Mucosa of descending colon (tissue), 3 donors: ENCODE results near the gene EWSR1. TPM values are rescaled to one million over a fixed set of nuclear protein-coding genes. Genes with fewer than 3 reads are reported as not detected.

ENCODE experiments used
- ATAC-seq: fragments of 200-7000 bp; cut with Tn5 transposase; one replicate; pipeline ENCODE4 v1.9.1; 2020; ENCODE audit warnings: mild to moderate bottlenecking, moderate library complexity
- DNase-seq, 3 donors: peaks; one replicate each; pipeline ENCODE4 v3.0.0-alpha.2; 2020
- H3K36me3 ChIP-seq: fragments of 200-600 bp; one replicate; pipeline ENCODE4 v1.8.0; 2021; ENCODE audit warnings: low read depth, mild to moderate bottlenecking
- H3K4me1 ChIP-seq: fragments of 200-600 bp; one replicate; pipeline ENCODE4 v1.8.0; 2021; ENCODE audit warnings: low read depth, mild to moderate bottlenecking
- H3K4me3 ChIP-seq: fragments of 200-600 bp; one replicate; pipeline ENCODE4 v1.8.0; 2021; ENCODE audit warnings: mild to moderate bottlenecking
- H3K9me3 ChIP-seq: fragments of 200-600 bp; one replicate; pipeline ENCODE4 v1.8.0; 2021; ENCODE audit warnings: mild to moderate bottlenecking
- intact Hi-C, 2 donors: fragments of 100-400 bp; cut with DNase I in 1 of 2; cut with micrococcal nuclease in 1 of 2; formaldehyde crosslinking; loops; one replicate each; pipeline versions ENCODE4 v1.11.0 to v1.11.1; 2022; cut with DNase I, micrococcal nuclease
- total RNA-seq, 3 donors: library from RNA; stranded (reverse); fragmentation: NEBNext Ultra II Directional in 2 of 3; extraction: Animal tissue kit (Norgen Biotek cat#: 25700) in 2 of 3; gene quantifications; one replicate each; pipeline versions ENCODE4 v1.2.1 to v1.2.4, GENCODE V29; 2021 to 2023
- TF ChIP-seq, protein P1 (sequence below): fragments of 200-600 bp; IDR thresholded peaks from one replicate; pipeline ENCODE4 v1.8.0; 2022; ENCODE audit warnings: antibody characterized with exemption, mild to moderate bottlenecking
- donor health status: DM: no; HTN: no; CAD: no; lungs with moderate emphysema.
- donor health status: DM: no; HTN: no; CAD: no.
- donor health status: DM: no; HTN: yes; CAD: no.

The EWSR1 gene
- total RNA-seq, 3 donors from 2014 or later, result 176 to 227 (median 179) TPM

DNA sequence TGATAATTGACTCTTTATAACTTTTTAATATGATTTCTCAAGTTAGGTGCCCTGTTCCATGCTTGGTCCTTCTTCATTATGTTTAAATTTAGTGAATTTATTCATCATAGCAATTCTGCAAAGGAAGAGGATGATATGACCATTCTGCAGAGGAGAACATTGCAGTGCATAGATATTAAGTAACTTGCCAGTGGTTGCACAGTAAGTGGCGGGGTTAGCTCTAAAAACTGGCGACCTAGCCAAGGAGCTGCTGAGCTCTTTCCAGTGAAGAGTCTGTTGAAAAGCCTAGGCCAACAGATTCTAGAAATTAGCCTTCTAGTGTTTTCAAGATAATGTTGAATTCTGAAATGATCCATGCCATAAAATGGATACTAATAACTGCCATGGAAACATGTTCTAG is 4.6 kb downstream of the EWSR1 start:
- ATAC-seq (no peak), DNase-seq (no peak)
- Histone ChIP-seq H3K36me3 (no peaks in the 10 kb centered on the region), H3K9me3 (no peaks in the 10 kb centered on the region), H3K4me1 (peaks cover 43% of the 10 kb centered on the region), H3K4me3 (no peak overlapping the region)
- intact Hi-C loops, result no loop called here
- TF ChIP-seq, protein P1, sequence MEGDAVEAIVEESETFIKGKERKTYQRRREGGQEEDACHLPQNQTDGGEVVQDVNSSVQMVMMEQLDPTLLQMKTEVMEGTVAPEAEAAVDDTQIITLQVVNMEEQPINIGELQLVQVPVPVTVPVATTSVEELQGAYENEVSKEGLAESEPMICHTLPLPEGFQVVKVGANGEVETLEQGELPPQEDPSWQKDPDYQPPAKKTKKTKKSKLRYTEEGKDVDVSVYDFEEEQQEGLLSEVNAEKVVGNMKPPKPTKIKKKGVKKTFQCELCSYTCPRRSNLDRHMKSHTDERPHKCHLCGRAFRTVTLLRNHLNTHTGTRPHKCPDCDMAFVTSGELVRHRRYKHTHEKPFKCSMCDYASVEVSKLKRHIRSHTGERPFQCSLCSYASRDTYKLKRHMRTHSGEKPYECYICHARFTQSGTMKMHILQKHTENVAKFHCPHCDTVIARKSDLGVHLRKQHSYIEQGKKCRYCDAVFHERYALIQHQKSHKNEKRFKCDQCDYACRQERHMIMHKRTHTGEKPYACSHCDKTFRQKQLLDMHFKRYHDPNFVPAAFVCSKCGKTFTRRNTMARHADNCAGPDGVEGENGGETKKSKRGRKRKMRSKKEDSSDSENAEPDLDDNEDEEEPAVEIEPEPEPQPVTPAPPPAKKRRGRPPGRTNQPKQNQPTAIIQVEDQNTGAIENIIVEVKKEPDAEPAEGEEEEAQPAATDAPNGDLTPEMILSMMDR, result no peak

DNA sequence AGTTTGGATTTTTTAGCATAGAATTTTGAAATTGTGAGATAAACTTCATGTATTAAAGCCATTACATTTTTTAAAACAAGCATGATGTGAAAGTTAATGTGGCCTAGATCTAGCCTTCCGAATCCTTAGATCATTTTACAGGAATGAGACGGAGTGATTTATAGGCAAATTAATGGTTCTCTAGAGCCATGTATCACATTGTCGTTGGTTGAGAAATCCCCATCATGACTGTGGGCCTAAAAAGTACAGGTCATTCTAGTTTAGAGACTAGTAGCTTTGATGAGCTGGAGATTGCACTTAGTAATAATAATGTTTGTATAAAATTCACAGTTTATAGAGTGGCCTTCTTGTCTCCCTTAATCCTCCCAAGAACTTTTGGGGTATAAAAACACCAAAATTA is 7.1 kb downstream of the EWSR1 start:
- intact Hi-C loops, result no loop called here
- TF ChIP-seq, protein P1, result no peak
- ATAC-seq, result no peak
- Histone ChIP-seq H3K9me3 (no peaks in the 10 kb centered on the region), H3K4me3 (no peak overlapping the region), H3K36me3 (no peaks in the 10 kb centered on the region), H3K4me1 (peaks cover 43% of the 10 kb centered on the region)
- DNase-seq, result no peak

DNA sequence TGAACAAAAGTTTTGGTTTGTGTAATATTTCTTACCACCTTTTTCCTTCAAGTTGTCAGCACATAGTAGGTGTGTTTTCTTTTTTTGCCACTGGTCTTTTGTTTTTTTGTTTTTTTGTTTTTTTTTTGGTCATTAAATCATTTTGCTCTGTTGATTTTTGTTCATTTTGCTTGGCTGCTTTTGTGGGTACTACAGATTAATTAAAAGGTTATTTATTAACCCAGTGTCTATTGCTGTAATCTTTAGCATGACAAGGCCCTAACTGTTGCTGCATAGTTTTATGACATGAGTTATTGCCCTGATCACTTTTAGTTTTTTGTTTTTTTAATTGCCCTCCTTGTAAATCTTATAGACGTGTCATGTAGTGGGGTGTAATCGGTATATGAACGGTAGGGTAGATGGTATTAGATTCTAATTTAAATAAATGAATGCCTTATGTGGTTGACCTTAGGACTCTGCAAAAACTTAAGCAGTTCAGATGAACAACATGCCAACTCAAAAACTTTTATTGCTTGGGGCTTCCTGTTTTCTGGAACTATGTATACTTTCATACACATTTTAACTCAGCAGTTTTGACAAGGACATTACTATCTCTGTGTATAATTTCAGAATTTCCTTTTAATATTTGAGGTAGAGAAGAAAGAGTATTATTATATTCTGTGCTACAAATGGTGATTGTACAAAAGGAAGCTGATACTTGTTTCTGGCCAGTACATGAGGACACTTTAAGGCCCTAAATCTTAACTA is 7.9 kb downstream of the EWSR1 start:
- TF ChIP-seq, protein P1, result no peak
- Histone ChIP-seq H3K4me3 (no peak overlapping the region), H3K9me3 (no peaks in the 10 kb centered on the region), H3K36me3 (no peaks in the 10 kb centered on the region), H3K4me1 (peaks cover 41% of the 10 kb centered on the region)
- DNase-seq (no peak), ATAC-seq (peak; percentile 88)
- intact Hi-C loops, result no loop called here

DNA sequence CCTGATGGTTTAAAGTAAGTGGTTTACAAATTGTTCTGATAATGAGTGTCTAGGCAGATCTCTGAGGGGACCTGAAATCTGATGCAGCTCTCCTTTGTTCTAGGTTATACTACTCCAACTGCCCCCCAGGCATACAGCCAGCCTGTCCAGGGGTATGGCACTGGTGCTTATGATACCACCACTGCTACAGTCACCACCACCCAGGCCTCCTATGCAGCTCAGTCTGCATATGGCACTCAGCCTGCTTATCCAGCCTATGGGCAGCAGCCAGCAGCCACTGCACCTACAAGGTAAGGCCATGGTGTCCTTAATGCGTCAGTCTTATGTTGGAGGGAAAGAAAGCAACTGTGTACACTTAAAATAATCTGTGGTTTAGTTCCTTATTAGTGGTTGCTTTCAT is 9.9 kb downstream of the EWSR1 start:
- no peak for ATAC-seq
- no peaks in the 10 kb centered on the region for H3K36me3 ChIP-seq
- TF ChIP-seq, protein P1, result no peak
- H3K4me1 ChIP-seq, result peaks cover 24% of the 10 kb centered on the region
- H3K4me3 ChIP-seq, result no peak overlapping the region
- intact Hi-C loops, result no loop called here
- DNase-seq, result no peak
- H3K9me3 ChIP-seq, result no peaks in the 10 kb centered on the region

DNA sequence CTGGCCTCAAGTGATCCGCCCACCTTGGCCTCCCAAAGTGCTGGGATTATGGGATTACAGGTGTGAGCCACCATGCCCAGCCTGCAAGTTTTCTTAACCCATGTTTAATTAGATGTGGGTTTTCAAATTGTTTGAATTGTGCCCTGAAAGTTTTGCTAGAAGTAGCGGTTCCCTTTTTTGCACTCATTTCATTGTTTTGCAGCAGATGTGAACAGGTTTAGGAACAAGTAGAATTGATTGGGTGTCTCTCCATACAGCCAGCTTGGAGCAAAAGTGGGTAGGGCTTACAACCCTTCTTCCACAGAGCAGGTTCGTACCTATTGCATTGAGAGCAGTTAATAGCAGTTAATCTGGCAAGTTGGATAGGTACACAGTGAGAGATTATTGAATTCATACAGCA is 16.1 kb downstream of the EWSR1 start:
- TF ChIP-seq, protein P1, result no peak
- H3K4me3 ChIP-seq, result no peak overlapping the region
- H3K9me3 ChIP-seq, result no peaks in the 10 kb centered on the region
- intact Hi-C loops, result no loop called here
- no peaks in the 10 kb centered on the region for H3K4me1 ChIP-seq
- DNase-seq, result no peak
- H3K36me3 ChIP-seq, result peaks cover 20% of the 10 kb centered on the region
- no peak for ATAC-seq

DNA sequence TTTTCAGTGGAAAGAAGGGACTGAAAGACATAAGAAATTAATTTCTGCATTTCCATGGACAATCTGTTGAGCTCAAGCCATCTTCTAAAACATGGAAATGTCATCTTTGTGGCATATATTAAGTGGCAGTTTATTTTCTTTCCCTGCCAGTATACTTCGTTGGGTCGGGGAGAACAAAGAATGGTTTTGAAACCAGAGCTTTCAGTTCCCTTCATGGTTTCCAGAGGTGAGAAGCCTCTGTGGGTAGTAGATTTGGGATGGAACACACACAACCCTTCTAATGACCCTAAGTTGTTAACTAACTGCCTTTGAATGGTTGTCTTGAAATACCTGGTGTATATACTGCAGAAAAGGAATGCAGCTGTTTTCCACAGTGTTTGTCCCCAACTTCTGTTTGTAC is 20.8 kb downstream of the EWSR1 start:
- no peaks in the 10 kb centered on the region for H3K9me3 ChIP-seq
- H3K4me3 ChIP-seq, result no peak overlapping the region
- intact Hi-C loops, result no loop called here
- no peak for ATAC-seq
- H3K4me1 ChIP-seq, result no peaks in the 10 kb centered on the region
- TF ChIP-seq, protein P1, result no peak
- DNase-seq, result no peak
- peaks cover 18% of the 10 kb centered on the region for H3K36me3 ChIP-seq
